ENCODE measurements around the gene GPR25. TPM values are rescaled to one million over a fixed set of nuclear protein-coding genes. Genes with fewer than 3 reads are reported as not detected.

GPR25 gene
- total RNA-seq, 2 experiments from 2014 or later, result 0.39 to 0.82 TPM

DNA sequence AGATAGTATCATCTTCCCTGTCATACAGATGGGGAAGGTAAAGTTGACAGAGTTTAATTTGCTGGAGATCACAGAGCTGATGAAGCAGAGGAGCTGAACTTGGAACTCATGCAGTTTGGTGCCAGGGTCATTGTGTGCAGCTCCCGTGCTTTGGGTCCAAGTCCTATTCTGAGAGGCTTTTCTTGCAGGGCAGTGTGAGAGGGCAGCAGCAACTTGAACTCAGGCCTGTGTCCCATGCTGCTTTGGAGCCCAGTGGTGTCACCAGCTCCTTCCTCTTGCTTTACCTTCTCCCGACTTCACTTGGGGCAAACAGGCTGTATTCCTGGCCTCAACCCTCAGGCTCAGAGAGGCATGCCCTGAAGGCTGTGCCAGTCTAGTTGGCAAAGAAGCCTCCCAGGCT, 46.6 kb downstream of the GPR25 start:
- H3K4me1 Mint-ChIP-seq (ENCODE audit: low read depth), result no peaks in the 10 kb centered on the region
- no peaks in the 10 kb centered on the region for H3K36me3 Mint-ChIP-seq (ENCODE audit: low read depth)
- peaks cover 26% of the 10 kb centered on the region for H3K27me3 Mint-ChIP-seq (ENCODE audit: low read depth)
- no peak overlapping the region for H3K27ac Mint-ChIP-seq
- DNase-seq (no peak), ATAC-seq (no peak)
- CTCF ChIA-PET, result no interaction called here
- POLR2A ChIA-PET, result no interaction called here
- no peak overlapping the region for H3K4me3 Mint-ChIP-seq
- H3K9me3 Mint-ChIP-seq (ENCODE audit: insufficient read depth), result no peaks in the 10 kb centered on the region

DNA sequence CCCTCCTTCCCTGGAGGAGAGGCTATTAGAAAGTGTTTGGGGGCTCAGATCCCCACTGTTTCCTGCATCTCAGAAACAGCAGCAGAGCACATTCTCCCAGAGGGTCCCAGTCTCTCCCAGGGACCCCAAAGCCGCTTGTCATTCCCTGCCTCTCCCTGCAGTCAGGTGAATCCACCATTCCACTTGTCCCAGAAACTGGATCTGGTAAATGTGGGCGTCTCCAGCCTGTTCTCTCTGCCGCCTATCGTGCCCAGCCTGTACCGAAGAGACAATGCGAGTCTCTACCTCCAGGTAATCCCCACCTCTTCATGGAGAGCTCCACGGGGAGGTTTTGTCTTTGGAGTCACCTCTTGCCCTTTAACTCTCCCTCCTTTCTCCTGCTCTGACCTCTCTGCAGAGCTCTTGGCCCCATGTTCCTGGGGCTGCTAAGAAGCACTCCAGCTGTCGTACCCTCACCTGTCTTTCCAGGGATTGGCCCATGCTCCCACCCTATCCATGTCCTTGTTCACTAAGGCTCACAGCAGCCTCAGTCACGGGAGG, 48.9 kb downstream of the GPR25 start:
- DNase-seq (no peak), ATAC-seq (no peak)
- ChIA-PET POLR2A (no interaction called here), CTCF (no interaction called here)
- no peaks in the 10 kb centered on the region for H3K9me3 Mint-ChIP-seq (ENCODE audit: insufficient read depth)
- H3K27ac Mint-ChIP-seq, result no peak overlapping the region
- no peaks in the 10 kb centered on the region for H3K36me3 Mint-ChIP-seq (ENCODE audit: low read depth)
- H3K4me1 Mint-ChIP-seq (ENCODE audit: low read depth), result peaks cover 7% of the 10 kb centered on the region
- peaks cover 26% of the 10 kb centered on the region for H3K27me3 Mint-ChIP-seq (ENCODE audit: low read depth)
- no peak overlapping the region for H3K4me3 Mint-ChIP-seq

DNA sequence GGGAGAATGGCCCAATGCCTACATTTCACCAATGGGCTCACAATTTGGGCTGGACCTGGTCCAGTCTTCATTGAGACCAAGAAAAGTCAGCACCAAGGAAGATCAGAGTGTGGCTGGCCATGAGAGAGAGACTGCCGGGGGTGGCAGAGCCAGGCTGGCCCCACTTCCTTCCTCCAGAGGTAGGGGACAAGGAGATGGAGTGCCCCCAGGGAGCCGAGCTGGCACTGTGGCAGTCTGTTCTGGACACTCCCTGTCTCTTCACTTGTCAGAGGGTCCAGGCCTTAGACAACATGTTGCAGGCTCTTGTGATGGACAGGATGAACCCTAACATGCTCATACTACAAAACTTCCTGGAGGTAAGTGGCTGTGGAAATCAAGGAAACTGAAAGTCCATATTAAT, 49.6 kb downstream of the GPR25 start:
- ChIA-PET POLR2A (no interaction called here), CTCF (no interaction called here)
- Mint-ChIP-seq H3K4me1 (ENCODE audit: low read depth) (peaks cover 7% of the 10 kb centered on the region), H3K27ac (no peak overlapping the region), H3K4me3 (no peak overlapping the region), H3K36me3 (ENCODE audit: low read depth) (no peaks in the 10 kb centered on the region), H3K9me3 (ENCODE audit: insufficient read depth) (no peaks in the 10 kb centered on the region), H3K27me3 (ENCODE audit: low read depth) (peaks cover 31% of the 10 kb centered on the region)
- DNase-seq, result no peak
- ATAC-seq, result no peak

DNA sequence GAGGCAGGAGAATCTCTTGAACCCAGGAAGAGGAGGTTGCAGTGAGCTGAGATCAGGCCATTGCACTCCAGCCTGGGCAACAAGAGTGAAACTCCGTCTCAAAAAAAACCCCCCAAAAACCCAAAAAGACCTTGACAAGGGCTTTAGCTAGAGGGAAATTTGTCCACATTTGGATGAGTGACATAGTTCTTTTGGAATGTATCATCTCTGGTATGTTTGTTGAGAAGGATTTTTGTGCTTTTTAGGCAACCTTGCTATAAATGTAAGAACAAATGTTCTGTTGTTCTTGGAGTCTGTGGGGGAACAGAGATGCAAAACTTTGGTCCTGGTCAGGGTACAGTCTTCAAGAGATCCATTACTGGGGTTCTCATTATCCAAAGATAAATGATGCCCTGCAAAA, 50.8 kb downstream of the GPR25 start:
- Mint-ChIP-seq H3K27ac (no peak overlapping the region), H3K9me3 (ENCODE audit: insufficient read depth) (no peaks in the 10 kb centered on the region), H3K36me3 (ENCODE audit: low read depth) (no peaks in the 10 kb centered on the region), H3K27me3 (ENCODE audit: low read depth) (peaks cover 28% of the 10 kb centered on the region), H3K4me3 (no peak overlapping the region), H3K4me1 (ENCODE audit: low read depth) (peaks cover 7% of the 10 kb centered on the region)
- CTCF ChIA-PET, result interaction anchor here (1.1 kb wide), 1 partner anchor 48 kb away, joined by 4 read pairs; no protein-coding TSS in a partner anchor
- ATAC-seq (no peak), DNase-seq (no peak)
- POLR2A ChIA-PET, result no interaction called here

Other genes starting within 250 kb of the GPR25 start
- gene DDX59, start 203.1 kb upstream of the GPR25 start, total RNA-seq, result 10 to 100 TPM; 24.1 to 27.8 TPM
- gene CAMSAP2, start 134.1 kb upstream of the GPR25 start, total RNA-seq, result under 1 TPM in 1 of 2 experiments, not detected in 1; 0.13 TPM
- under 1 TPM; 0.42 to 0.57 TPM for gene INAVA, start 21.9 kb downstream of the GPR25 start, total RNA-seq
- gene KIF21B, start 150.7 kb downstream of the GPR25 start, total RNA-seq, result 100 to 1,000 TPM; 158 to 162 TPM
- not detected for gene CACNA1S, start 239.4 kb downstream of the GPR25 start, total RNA-seq